Measurements from ENCODE around the gene NFKBIZ. TPM values are rescaled to one million over a fixed set of nuclear protein-coding genes. Genes with fewer than 3 reads are reported as not detected.

Gene NFKBIZ
- total RNA-seq, 2 donors from 2014 or later, result 206 to 225 TPM

DNA sequence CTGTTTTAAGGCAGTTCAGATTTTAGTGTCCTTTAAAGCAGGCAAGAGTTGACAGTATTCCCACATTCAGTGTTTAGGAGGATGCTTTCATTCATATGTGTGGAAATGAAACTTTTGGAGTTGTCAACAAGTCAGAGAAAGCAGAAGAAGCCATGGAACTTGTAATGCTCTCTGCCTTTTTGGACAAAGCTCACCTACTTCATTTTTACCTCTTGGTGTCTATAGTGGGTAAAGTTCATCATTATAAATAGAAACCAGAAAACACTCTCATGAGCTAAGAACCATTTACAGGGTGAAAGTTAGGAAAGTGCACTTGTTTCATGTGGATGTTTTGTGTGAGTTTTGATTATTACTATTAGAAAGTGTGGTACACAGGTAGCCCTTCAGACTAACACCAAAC is 9.2 kb upstream of the NFKBIZ start:
- no peaks in the 10 kb centered on the region for H3K27me3 ChIP-seq (replicated peaks; ENCODE audit: insufficient read depth)
- H3K4me1 ChIP-seq (ENCODE audit: control insufficient read depth in 1 of 2, low read depth in 2 of 2), result peaks cover 7 to 9% of the 10 kb centered on the region in 2 donors
- no peaks in the 10 kb centered on the region for H3K9me3 ChIP-seq
- DNase-seq (ENCODE audit: low spot score) (no peak), ATAC-seq (ENCODE audit: insufficient number of reproducible peaks, low FRiP score, low read depth) (no peak)
- H3K4me3 ChIP-seq, result no peak overlapping the region
- no peak overlapping the region for H3K27ac ChIP-seq
- TF ChIP-seq, protein P1, sequence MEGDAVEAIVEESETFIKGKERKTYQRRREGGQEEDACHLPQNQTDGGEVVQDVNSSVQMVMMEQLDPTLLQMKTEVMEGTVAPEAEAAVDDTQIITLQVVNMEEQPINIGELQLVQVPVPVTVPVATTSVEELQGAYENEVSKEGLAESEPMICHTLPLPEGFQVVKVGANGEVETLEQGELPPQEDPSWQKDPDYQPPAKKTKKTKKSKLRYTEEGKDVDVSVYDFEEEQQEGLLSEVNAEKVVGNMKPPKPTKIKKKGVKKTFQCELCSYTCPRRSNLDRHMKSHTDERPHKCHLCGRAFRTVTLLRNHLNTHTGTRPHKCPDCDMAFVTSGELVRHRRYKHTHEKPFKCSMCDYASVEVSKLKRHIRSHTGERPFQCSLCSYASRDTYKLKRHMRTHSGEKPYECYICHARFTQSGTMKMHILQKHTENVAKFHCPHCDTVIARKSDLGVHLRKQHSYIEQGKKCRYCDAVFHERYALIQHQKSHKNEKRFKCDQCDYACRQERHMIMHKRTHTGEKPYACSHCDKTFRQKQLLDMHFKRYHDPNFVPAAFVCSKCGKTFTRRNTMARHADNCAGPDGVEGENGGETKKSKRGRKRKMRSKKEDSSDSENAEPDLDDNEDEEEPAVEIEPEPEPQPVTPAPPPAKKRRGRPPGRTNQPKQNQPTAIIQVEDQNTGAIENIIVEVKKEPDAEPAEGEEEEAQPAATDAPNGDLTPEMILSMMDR (IDR thresholded peaks at IDR 0.05), result no peak
- no peaks in the 10 kb centered on the region for H3K36me3 ChIP-seq

DNA sequence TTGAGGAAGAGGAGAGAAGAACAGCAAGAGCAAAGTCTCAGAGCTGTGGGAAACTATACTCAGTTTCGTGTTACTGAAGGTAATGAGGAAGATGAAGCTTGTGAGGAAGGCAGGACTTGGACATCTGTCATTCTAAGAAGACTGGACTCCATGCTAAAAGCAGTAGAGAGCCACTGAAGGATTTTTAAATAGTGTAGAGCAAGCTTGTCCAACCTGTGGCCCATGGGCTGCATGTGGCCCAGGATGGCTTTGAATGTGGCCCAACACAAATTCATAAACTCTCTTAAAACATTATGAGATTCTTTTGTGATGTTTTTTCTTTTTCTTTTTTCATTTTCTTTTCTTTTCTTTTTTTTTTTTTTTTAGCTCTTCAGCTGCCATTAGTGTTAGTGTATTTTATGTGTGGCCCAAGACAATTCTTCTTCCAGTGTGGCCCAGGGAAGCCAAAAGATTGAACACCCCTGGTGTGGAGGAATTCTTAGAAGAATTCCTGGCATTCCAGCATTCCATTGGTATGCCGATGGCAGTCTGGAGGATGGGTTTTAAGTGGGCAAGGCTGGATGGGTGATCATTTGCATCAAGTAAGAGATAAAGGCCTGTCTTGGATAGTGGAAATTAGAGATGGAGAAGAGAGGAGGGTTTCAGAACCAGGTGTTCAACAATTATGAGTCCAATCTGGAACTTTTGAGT is 6.9 kb upstream of the NFKBIZ start:
- H3K27ac ChIP-seq, result no peak overlapping the region
- H3K4me1 ChIP-seq (ENCODE audit: control insufficient read depth in 1 of 2, low read depth in 2 of 2), result peaks cover 0 to 3% of the 10 kb centered on the region in 2 donors
- no peak overlapping the region for H3K4me3 ChIP-seq
- DNase-seq (ENCODE audit: low spot score) (no peak), ATAC-seq (ENCODE audit: insufficient number of reproducible peaks, low FRiP score, low read depth) (no peak)
- TF ChIP-seq, protein P1 (IDR thresholded peaks at IDR 0.05), result no peak
- H3K27me3 ChIP-seq (replicated peaks; ENCODE audit: insufficient read depth), result no peaks in the 10 kb centered on the region
- no peaks in the 10 kb centered on the region for H3K9me3 ChIP-seq
- no peaks in the 10 kb centered on the region for H3K36me3 ChIP-seq

DNA sequence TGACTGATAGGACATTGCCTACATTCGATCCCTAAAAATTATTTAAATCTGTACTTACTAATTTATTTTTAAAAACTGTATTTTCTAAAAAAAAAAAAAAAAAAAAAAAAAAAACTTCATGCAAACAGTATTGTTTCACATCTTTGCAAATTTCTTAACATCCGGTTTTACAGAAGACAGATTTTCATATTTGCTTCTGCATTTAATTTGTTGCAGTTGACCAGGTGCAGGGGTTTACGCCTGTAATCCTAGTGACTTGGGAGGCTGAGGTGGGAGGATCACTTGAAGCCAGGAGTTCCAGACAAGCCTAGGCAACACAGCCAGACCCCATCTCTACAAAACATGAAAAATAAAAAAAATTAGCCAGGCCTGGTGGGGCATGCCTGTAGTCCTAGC is 6.4 kb upstream of the NFKBIZ start:
- no peak overlapping the region for H3K4me3 ChIP-seq

DNA sequence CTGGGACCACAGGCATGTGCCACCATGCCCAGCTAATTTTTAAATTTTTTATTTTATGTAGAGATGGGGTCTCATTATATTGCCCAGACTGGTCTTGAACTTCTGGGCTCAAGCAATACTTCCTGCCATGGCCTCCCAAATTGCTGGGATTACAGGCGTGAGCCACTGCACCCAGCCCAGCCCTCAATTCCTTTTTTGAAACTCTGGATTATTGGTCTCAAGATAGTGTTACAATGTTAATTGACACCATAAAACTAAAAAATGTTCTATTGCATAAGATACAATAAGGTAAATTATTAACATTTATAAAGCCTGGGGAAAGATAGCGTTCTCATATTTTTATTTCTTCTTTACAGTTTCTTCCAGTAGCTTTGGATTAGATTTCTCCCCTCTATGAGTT is 3.9 kb upstream of the NFKBIZ start:
- Histone ChIP-seq H3K9me3 (no peaks in the 10 kb centered on the region), H3K4me1 (ENCODE audit: control insufficient read depth in 1 of 2, low read depth in 2 of 2) (peaks cover 6 to 10% of the 10 kb centered on the region in 2 donors), H3K4me3 (no peak overlapping the region), H3K27ac (no peak overlapping the region), H3K27me3 (replicated peaks; ENCODE audit: insufficient read depth) (no peaks in the 10 kb centered on the region), H3K36me3 (no peaks in the 10 kb centered on the region)
- TF ChIP-seq, protein P1 (IDR thresholded peaks at IDR 0.05), result no peak
- DNase-seq (ENCODE audit: low spot score) (no peak), ATAC-seq (ENCODE audit: insufficient number of reproducible peaks, low FRiP score, low read depth) (no peak)

More for the DNA sequence above, 6.4 kb upstream of the NFKBIZ start:
- ATAC-seq (ENCODE audit: insufficient number of reproducible peaks, low FRiP score, low read depth), result no peak
- Histone ChIP-seq H3K27me3 (replicated peaks; ENCODE audit: insufficient read depth) (no peaks in the 10 kb centered on the region), H3K36me3 (no peaks in the 10 kb centered on the region), H3K27ac (no peak overlapping the region), H3K4me1 (ENCODE audit: control insufficient read depth in 1 of 2, low read depth in 2 of 2) (peaks cover under 1 to 3% of the 10 kb centered on the region in 2 donors), H3K9me3 (no peaks in the 10 kb centered on the region)
- DNase-seq (ENCODE audit: low spot score), result no peak
- TF ChIP-seq, protein P1 (IDR thresholded peaks at IDR 0.05), result no peak

DNA sequence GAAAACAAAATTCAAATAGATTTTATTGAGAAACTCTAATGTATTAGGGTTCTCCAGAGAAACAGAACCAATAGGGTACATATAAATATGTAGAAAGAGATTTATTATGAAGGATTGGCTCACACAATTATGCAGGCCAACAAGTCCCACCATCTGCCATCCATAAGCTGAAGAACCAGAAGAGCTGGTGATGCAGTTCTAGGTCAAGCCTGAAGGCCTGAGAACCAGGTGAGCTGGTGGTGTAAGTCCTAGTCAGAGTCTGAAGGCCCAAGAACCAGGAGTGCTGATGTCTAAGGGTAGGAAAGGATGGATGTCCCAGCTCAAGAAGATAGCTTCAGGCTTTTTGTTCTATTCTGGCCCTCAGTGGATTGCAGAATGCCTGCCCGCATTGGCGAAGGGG is 2.6 kb upstream of the NFKBIZ start:
- Histone ChIP-seq H3K27me3 (replicated peaks; ENCODE audit: insufficient read depth) (no peaks in the 10 kb centered on the region), H3K9me3 (no peaks in the 10 kb centered on the region), H3K36me3 (no peaks in the 10 kb centered on the region), H3K4me3 (no peak overlapping the region), H3K4me1 (ENCODE audit: control insufficient read depth in 1 of 2, low read depth in 2 of 2) (peaks cover 6 to 10% of the 10 kb centered on the region in 2 donors), H3K27ac (no peak overlapping the region)
- DNase-seq (ENCODE audit: low spot score) (no peak), ATAC-seq (ENCODE audit: insufficient number of reproducible peaks, low FRiP score, low read depth) (no peak)
- TF ChIP-seq, protein P1 (IDR thresholded peaks at IDR 0.05), result no peak

Data from thoracic aorta (tissue), 2 donors.